Measurements from ENCODE around the gene MIPOL1.

DNA sequence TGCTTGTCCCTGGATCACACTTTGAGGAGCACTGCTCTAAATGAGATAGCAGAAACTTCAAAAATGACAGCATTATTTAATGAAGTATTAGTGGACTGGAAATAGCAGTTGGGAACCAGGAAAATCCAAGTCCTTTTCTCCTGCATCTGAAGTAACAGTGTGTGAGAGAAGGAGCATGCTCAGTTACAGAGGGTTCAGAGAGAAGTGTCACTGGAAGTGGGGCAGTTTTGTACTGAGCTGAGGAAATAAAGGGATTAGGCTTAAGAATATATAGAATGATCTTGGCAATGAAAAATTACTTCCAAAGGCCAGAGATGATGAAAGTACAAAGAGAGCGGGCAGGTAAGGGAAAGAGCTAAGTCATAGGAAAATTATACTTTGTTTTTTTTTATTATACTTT, 130.9 kb downstream of the MIPOL1 start:
- TF ChIP-seq POLR2AphosphoS5 (IDR thresholded peaks at IDR 0.05; ENCODE audit: low read depth) (no peak), EZH2 (IDR thresholded peaks at IDR 0.05; ENCODE audit: low read depth, unreplicated experiment) (no peak), CREB1 (CRISPR knock-in tag; IDR thresholded peaks at IDR 0.05; ENCODE audit: low read depth) (no peak), JUNB (IDR thresholded peaks at IDR 0.05; ENCODE audit: unreplicated experiment) (no peak), NANOG (IDR thresholded peaks at IDR 0.05; ENCODE audit: borderline replicate concordance) (no peak), EZH2phosphoT487 (IDR thresholded peaks at IDR 0.05; ENCODE audit: unreplicated experiment) (no peak), ZNF331 (CRISPR knock-in tag; IDR thresholded peaks at IDR 0.05; ENCODE audit: low read depth) (no peak), STAT1 (IDR thresholded peaks at IDR 0.05; ENCODE audit: unreplicated experiment) (no peak), ZNF114 (CRISPR knock-in tag; IDR thresholded peaks at IDR 0.05) (no peak), ETS1 (IDR thresholded peaks at IDR 0.05) (no peak)
- TF ChIP-seq, protein P1, sequence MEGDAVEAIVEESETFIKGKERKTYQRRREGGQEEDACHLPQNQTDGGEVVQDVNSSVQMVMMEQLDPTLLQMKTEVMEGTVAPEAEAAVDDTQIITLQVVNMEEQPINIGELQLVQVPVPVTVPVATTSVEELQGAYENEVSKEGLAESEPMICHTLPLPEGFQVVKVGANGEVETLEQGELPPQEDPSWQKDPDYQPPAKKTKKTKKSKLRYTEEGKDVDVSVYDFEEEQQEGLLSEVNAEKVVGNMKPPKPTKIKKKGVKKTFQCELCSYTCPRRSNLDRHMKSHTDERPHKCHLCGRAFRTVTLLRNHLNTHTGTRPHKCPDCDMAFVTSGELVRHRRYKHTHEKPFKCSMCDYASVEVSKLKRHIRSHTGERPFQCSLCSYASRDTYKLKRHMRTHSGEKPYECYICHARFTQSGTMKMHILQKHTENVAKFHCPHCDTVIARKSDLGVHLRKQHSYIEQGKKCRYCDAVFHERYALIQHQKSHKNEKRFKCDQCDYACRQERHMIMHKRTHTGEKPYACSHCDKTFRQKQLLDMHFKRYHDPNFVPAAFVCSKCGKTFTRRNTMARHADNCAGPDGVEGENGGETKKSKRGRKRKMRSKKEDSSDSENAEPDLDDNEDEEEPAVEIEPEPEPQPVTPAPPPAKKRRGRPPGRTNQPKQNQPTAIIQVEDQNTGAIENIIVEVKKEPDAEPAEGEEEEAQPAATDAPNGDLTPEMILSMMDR (conservative IDR thresholded peaks at IDR 0.05; ENCODE audit: low read depth in 2 of 2) = no peak
- TF ChIP-seq, protein P2, sequence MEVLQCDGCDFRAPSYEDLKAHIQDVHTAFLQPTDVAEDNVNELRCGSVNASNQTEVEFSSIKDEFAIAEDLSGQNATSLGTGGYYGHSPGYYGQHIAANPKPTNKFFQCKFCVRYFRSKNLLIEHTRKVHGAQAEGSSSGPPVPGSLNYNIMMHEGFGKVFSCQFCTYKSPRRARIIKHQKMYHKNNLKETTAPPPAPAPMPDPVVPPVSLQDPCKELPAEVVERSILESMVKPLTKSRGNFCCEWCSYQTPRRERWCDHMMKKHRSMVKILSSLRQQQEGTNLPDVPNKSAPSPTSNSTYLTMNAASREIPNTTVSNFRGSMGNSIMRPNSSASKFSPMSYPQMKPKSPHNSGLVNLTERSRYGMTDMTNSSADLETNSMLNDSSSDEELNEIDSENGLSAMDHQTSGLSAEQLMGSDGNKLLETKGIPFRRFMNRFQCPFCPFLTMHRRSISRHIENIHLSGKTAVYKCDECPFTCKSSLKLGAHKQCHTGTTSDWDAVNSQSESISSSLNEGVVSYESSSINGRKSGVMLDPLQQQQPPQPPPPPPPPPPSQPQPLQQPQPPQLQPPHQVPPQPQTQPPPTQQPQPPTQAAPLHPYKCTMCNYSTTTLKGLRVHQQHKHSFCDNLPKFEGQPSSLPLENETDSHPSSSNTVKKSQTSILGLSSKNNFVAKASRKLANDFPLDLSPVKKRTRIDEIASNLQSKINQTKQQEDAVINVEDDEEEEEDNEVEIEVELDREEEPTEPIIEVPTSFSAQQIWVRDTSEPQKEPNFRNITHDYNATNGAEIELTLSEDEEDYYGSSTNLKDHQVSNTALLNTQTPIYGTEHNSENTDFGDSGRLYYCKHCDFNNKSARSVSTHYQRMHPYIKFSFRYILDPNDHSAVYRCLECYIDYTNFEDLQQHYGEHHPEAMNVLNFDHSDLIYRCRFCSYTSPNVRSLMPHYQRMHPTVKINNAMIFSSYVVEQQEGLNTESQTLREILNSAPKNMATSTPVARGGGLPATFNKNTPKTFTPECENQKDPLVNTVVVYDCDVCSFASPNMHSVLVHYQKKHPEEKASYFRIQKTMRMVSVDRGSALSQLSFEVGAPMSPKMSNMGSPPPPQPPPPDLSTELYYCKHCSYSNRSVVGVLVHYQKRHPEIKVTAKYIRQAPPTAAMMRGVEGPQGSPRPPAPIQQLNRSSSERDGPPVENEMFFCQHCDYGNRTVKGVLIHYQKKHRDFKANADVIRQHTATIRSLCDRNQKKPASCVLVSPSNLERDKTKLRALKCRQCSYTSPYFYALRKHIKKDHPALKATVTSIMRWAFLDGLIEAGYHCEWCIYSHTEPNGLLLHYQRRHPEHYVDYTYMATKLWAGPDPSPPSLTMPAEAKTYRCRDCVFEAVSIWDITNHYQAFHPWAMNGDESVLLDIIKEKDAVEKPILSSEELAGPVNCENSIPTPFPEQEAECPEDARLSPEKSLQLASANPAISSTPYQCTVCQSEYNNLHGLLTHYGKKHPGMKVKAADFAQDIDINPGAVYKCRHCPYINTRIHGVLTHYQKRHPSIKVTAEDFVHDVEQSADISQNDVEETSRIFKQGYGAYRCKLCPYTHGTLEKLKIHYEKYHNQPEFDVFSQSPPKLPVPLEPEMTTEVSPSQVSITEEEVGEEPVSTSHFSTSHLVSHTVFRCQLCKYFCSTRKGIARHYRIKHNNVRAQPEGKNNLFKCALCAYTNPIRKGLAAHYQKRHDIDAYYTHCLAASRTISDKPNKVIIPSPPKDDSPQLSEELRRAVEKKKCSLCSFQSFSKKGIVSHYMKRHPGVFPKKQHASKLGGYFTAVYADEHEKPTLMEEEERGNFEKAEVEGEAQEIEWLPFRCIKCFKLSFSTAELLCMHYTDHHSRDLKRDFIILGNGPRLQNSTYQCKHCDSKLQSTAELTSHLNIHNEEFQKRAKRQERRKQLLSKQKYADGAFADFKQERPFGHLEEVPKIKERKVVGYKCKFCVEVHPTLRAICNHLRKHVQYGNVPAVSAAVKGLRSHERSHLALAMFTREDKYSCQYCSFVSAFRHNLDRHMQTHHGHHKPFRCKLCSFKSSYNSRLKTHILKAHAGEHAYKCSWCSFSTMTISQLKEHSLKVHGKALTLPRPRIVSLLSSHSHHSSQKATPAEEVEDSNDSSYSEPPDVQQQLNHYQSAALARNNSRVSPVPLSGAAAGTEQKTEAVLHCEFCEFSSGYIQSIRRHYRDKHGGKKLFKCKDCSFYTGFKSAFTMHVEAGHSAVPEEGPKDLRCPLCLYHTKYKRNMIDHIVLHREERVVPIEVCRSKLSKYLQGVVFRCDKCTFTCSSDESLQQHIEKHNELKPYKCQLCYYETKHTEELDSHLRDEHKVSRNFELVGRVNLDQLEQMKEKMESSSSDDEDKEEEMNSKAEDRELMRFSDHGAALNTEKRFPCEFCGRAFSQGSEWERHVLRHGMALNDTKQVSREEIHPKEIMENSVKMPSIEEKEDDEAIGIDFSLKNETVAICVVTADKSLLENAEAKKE (CRISPR knock-in tag; IDR thresholded peaks at IDR 0.05) = no peak
- TF ChIP-seq, protein P3, sequence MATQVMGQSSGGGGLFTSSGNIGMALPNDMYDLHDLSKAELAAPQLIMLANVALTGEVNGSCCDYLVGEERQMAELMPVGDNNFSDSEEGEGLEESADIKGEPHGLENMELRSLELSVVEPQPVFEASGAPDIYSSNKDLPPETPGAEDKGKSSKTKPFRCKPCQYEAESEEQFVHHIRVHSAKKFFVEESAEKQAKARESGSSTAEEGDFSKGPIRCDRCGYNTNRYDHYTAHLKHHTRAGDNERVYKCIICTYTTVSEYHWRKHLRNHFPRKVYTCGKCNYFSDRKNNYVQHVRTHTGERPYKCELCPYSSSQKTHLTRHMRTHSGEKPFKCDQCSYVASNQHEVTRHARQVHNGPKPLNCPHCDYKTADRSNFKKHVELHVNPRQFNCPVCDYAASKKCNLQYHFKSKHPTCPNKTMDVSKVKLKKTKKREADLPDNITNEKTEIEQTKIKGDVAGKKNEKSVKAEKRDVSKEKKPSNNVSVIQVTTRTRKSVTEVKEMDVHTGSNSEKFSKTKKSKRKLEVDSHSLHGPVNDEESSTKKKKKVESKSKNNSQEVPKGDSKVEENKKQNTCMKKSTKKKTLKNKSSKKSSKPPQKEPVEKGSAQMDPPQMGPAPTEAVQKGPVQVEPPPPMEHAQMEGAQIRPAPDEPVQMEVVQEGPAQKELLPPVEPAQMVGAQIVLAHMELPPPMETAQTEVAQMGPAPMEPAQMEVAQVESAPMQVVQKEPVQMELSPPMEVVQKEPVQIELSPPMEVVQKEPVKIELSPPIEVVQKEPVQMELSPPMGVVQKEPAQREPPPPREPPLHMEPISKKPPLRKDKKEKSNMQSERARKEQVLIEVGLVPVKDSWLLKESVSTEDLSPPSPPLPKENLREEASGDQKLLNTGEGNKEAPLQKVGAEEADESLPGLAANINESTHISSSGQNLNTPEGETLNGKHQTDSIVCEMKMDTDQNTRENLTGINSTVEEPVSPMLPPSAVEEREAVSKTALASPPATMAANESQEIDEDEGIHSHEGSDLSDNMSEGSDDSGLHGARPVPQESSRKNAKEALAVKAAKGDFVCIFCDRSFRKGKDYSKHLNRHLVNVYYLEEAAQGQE (IDR thresholded peaks at IDR 0.05; ENCODE audit: unreplicated experiment) = no peak

Data from GM23338 (cell line).